Stimulated activated naive CD8-positive, alpha-beta T cell treated with anti-CD3 and anti-CD28 coated beads, Interleukin-15, Interleukin-2, amounts not matched to agents 100 ng/mL and 50 ng/mL, for 24 hours (primary cell): ENCODE results near the gene HSPA1B.

Source experiments
- H3K27ac Mint-ChIP-seq: one replicate; pipeline ENCODE4 v1.8.0; 2021; ENCODE audit warnings: mild to moderate bottlenecking, mixed read lengths
- H3K27me3 Mint-ChIP-seq: one replicate; pipeline ENCODE4 v1.8.0; 2021; ENCODE audit warnings: mixed read lengths
- H3K36me3 Mint-ChIP-seq: one replicate; pipeline ENCODE4 v1.8.0; 2021; ENCODE audit warnings: low read depth, mixed read lengths
- H3K4me1 Mint-ChIP-seq: one replicate; pipeline ENCODE4 v1.8.0; 2021; ENCODE audit warnings: low read depth, mixed read lengths
- H3K4me3 Mint-ChIP-seq: one replicate; pipeline ENCODE4 v1.8.0; 2021; ENCODE audit warnings: mild to moderate bottlenecking, mixed read lengths
- H3K9me3 Mint-ChIP-seq: one replicate; pipeline ENCODE4 v1.8.0; 2021; ENCODE audit warnings: mixed read lengths

The HSPA1B gene

DNA sequence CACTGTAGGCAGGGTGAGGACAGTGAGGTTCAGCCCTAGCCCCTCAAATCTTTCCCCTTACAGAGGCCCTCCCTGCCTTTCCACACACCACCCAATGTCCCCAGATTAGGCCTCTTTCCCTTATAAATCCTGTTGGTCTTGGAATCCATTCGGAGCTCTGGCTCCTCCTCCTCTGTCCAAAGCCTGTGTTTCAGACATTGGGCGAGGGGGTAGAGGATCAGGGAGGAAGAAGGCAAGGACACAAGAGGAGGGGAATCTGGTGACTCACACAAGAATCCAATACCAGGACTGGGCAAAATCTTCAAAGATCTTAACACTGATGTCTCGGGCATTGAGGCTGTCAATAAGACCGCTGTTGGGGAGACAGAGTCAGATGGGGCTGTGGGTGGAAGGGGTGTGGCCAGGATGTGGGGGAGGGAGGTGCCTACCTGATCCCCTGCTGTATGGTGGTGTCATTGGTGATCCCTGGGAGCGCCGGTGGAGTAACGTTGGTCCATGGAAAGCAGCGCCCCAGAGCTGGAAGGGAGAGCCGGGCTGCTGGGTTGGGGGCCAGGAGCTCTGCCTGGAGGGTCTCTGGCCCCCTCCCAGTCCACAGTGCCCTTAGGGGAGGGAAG lies 43.6 kb downstream of the HSPA1B start:
- no peaks in the 10 kb centered on the region for H3K9me3 Mint-ChIP-seq
- H3K4me1 Mint-ChIP-seq = peaks cover 3% of the 10 kb centered on the region
- H3K4me3 Mint-ChIP-seq = no peak overlapping the region
- no peaks in the 10 kb centered on the region for H3K36me3 Mint-ChIP-seq
- H3K27ac Mint-ChIP-seq = no peak overlapping the region
- no peaks in the 10 kb centered on the region for H3K27me3 Mint-ChIP-seq

DNA sequence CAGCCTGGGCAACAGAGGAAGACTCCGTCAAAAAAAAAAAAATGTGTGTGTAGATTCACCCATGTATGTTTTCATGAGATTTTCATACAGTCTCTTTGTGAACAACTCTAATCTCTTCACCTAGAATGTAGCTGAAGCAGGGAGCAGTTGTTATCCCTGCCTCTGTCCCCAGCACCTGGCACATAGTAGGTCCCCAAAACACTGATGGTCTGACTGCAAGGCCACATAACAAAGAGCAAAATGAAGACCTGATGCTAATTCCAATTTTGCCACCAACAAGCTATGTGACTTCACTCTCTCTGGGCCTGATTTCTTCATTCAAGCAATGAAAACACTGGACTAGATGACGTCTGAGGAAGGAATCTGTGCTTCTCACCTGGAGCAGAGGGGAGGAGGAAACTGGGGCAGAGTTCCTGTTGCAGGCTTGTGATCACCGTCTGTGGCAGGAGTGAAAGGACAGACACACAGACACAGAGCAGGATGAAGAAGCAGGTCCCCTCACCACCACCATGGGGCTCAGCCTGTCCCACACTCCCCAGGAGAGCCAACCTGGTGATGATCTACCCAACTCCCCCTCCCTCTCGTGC lies 46.6 kb downstream of the HSPA1B start:
- Mint-ChIP-seq H3K9me3 (no peaks in the 10 kb centered on the region), H3K27ac (no peak overlapping the region), H3K4me3 (no peak overlapping the region), H3K27me3 (no peaks in the 10 kb centered on the region), H3K36me3 (no peaks in the 10 kb centered on the region), H3K4me1 (peaks cover 3% of the 10 kb centered on the region)

DNA sequence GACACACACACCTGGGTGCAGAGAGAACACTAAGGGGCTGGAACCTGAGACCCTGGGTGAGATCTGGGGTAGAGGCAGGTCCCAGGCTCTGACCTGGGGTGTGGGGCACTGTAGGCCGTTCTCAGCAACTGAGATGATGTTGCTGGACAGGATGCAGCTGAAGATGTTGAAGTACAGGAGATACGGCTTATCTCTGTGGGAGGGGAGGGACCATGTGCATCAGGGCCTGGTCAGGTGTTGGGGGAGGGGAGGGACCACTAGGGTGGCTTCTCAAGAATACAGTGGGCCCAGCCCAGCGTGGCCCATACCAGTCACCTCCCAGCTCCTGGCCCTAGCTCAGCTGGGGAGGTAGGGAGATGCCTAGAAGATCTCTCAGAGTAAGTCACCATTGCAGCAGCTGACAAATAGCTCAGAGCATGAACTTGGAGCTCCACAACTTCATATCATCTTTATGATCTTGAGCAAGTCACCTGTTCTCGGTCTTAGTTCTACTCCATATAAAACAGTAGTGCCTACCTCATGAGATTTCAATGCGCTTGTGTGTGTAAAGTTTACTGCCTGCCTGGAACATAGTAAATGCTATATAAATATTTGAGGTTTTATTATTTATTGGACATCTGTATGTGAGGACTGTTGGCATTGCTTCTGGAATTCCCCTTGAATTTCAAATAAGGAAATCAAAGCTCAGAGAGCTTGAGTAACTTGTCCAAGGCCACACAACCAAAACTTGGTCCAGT lies 47.5 kb downstream of the HSPA1B start:
- Mint-ChIP-seq H3K27me3 (no peaks in the 10 kb centered on the region), H3K27ac (peak overlapping the region; percentile 26), H3K9me3 (no peaks in the 10 kb centered on the region), H3K36me3 (no peaks in the 10 kb centered on the region), H3K4me3 (no peak overlapping the region), H3K4me1 (peaks cover 3% of the 10 kb centered on the region)

DNA sequence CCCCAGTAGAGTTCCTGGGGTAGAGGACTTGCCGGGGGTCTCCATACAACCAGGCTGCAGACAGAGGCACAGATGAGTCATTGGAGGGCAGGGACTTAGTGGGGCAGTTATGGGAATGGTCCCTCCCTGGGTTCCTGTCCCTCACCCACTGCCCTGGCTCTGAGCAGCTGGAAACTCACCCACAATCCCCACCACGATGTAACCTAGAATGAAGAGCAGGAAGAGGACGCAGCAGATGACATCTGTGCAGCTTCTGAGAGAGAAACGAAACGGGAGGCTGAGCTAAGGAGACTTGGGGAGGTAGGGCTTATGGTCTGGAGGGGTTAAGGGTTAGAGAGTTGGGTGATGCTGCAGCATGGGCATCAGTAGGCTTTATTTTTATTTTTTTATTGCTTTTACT lies 48.3 kb downstream of the HSPA1B start:
- H3K27ac Mint-ChIP-seq = no peak overlapping the region
- H3K27me3 Mint-ChIP-seq = no peaks in the 10 kb centered on the region
- H3K36me3 Mint-ChIP-seq = peaks cover 6% of the 10 kb centered on the region
- H3K9me3 Mint-ChIP-seq = no peaks in the 10 kb centered on the region
- peaks cover 3% of the 10 kb centered on the region for H3K4me1 Mint-ChIP-seq
- H3K4me3 Mint-ChIP-seq = no peak overlapping the region

DNA sequence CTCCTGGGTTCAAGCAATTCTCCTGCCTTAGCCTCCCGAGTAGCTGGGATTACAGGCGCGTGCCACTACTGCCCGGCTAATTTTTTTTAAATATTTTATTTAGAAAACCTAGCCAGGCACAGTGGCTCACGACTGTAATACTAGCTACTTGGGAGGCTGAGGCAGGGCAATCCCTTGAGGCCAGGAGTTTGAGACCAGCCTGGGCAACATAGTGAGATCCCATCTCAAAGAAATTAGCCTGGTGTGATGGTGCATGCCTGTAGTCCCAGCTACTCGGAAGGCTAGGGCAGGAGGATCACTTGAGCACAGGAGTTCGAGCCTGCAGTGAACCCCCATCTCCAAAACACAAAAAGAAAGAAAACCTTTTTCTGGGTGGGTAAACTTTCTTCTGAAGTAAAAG lies 48.8 kb downstream of the HSPA1B start:
- Mint-ChIP-seq H3K27ac (no peak overlapping the region), H3K27me3 (no peaks in the 10 kb centered on the region)

DNA sequence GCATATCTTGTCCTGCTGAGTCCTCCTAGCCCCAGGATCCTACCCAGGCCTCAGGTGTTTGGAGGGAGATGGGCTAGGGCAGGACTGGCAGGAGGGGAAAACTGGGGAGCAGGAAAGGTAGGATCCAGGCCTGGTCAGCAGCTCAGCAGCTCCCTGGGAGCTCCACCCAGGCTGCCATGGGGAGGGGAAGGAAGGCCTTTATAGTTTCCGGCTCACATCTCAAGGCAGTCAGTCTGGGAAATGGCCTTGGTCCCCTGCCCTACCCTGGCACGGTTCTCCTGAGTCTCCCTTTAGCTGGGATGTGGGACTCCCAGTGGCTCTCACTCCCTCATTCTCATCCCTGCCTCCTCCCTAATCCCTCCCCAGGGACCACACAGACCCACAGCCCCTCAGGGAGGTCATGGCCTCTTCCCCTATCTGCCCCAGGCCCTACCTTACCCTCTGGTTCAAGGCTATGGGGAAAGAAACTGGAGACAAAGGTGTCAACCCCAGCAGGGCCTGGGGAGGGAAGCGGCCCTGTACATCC lies 49.6 kb downstream of the HSPA1B start:
- H3K4me3 Mint-ChIP-seq = no peak overlapping the region
- H3K4me1 Mint-ChIP-seq = no peaks in the 10 kb centered on the region
- peaks cover 16% of the 10 kb centered on the region for H3K36me3 Mint-ChIP-seq
- no peak overlapping the region for H3K27ac Mint-ChIP-seq
- H3K27me3 Mint-ChIP-seq = no peaks in the 10 kb centered on the region
- H3K9me3 Mint-ChIP-seq = no peaks in the 10 kb centered on the region

More for the DNA sequence above, 48.8 kb downstream of the HSPA1B start:
- Mint-ChIP-seq H3K36me3 (peaks cover 11% of the 10 kb centered on the region), H3K9me3 (no peaks in the 10 kb centered on the region), H3K4me3 (no peak overlapping the region), H3K4me1 (no peaks in the 10 kb centered on the region)

DNA sequence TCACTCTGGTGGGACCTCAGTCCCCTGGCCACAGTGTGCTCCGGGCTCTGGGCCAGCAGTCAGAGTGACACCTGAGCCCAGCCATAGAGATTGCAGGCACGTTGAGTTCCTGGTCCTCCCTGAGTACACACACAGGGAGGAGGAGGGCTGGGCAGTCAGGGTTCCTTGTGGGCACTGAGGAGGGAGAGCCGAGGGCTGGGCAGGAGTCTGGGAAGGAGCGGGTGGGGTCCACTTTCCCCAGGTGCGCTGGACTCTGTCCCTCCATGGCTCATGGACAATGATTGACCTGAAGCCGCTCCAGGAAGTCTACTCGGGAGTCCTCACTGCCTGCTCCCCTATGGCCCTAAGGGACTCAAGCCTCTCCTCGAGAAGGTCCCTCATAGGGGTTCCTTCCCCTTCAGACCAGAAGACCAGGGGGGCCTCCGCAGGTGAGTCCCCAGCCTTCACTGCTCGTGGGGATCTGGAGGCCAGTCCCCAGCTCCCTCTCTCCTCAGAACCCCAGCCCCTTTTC lies 50.2 kb downstream of the HSPA1B start:
- H3K9me3 Mint-ChIP-seq = no peaks in the 10 kb centered on the region
- no peaks in the 10 kb centered on the region for H3K4me1 Mint-ChIP-seq
- no peak overlapping the region for H3K4me3 Mint-ChIP-seq
- H3K27ac Mint-ChIP-seq = no peak overlapping the region
- no peaks in the 10 kb centered on the region for H3K27me3 Mint-ChIP-seq
- H3K36me3 Mint-ChIP-seq = peaks cover 21% of the 10 kb centered on the region

DNA sequence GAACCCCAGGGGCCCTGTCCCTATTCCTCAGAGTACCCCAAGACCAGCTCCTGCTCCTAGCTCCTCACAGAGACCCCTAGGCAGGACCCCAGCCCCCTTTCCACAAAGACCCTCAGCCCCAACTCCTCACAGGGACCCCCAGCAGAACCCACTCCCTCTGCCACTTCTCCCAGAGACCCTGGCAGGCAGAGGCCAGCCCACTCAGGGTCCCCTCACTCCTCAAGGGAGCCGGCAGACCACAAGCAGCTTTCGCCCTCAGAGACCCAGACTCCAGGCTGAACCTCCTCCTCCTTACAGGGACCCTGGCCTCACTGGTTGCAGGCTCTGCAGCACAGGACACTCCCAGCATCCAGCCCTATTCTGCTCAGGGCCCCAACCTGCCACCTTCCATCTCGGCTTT lies 50.7 kb downstream of the HSPA1B start:
- Mint-ChIP-seq H3K4me1 (no peaks in the 10 kb centered on the region), H3K27me3 (no peaks in the 10 kb centered on the region), H3K27ac (no peak overlapping the region), H3K36me3 (peaks cover 24% of the 10 kb centered on the region), H3K9me3 (no peaks in the 10 kb centered on the region), H3K4me3 (no peak overlapping the region)

DNA sequence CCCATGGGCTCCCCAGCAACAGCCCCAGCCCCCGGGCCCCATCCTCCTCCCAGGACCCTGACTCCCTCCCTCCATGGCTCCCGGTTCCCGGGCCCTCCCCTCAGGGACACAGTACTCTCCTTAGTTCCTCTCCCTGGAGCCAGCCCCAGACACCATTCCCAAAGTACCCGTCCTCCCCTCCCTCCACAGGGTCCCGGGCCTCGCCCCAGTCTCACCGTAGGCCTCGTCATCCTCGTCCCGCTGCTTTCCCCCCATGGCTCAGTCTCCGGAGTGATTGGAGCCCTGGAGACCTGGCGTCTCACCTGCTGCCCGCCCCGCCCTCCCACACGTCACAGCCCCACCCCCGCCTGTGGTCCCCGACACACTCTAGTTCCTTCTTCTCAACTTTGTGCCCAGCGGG lies 51.2 kb downstream of the HSPA1B start, which contains the start of gene SLC44A4:
TSS of gene SLC44A4 (minus strand) at position 272 of the 400 bp plus-strand sequence. CDS start at position 255, 17 bp downstream.
- no peak within 1 kb of the TSS for H3K4me3 Mint-ChIP-seq
- peaks cover 27% of the 10 kb centered on the region for H3K36me3 Mint-ChIP-seq
- H3K27ac Mint-ChIP-seq = no peak within 1 kb of the TSS
- H3K4me1 Mint-ChIP-seq = no peaks in the 10 kb centered on the region
- no peaks in the 10 kb centered on the region for H3K27me3 Mint-ChIP-seq
- H3K9me3 Mint-ChIP-seq = no peaks in the 10 kb centered on the region

DNA sequence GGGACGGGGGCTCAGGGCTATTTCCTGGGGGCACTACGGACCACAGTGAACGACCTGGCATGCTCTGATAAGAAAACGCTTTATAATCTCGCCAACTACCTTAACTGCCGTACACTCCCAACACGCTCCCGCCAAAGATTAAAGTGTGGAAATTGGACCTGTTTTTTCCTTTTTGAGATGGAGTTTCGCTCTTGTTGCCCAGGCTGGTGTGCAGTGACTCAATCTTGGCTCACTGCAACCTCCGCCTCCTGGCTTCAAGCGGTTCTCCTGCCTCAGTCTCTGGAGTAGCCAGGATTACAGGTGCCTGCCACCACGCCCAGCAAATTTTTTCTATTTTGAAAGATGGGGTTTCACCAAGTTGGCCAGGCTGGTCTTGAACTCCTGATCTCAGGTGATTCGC lies 51.6 kb downstream of the HSPA1B start:
- H3K27me3 Mint-ChIP-seq = no peaks in the 10 kb centered on the region
- peaks cover 27% of the 10 kb centered on the region for H3K36me3 Mint-ChIP-seq
- no peak overlapping the region for H3K27ac Mint-ChIP-seq
- no peak overlapping the region for H3K4me3 Mint-ChIP-seq
- H3K9me3 Mint-ChIP-seq = no peaks in the 10 kb centered on the region
- no peaks in the 10 kb centered on the region for H3K4me1 Mint-ChIP-seq
